GM23248 (cell line): Measurements from ENCODE around the gene XIRP1. TPM values are rescaled to one million over a fixed set of nuclear protein-coding genes. Genes with fewer than 3 reads are reported as not detected.

ENCODE experiments used
- DNase-seq: peaks from one replicate; pipeline ENCODE4 v3.0.0-alpha.2; 2015
- H2AFZ ChIP-seq: fragments of 200-600 bp; sonication (generic); 2 replicates; pipeline ENCODE4 v1.6.1; 2016; ENCODE audit warnings: antibody characterized with exemption
- H3F3A ChIP-seq: fragments of 200-600 bp; sonication (generic); 2 replicates; pipeline ENCODE4 v1.6.1; 2016; ENCODE audit warnings: mild to moderate bottlenecking, antibody characterized with exemption, mixed run types; ENCODE audit not compliant: insufficient read depth
- H3K27ac ChIP-seq: fragments of 200-600 bp; sonication (generic); 2 replicates; pipeline ENCODE4 v1.5.1; 2016; ENCODE audit warnings: mild to moderate bottlenecking
- H3K27me3 ChIP-seq: fragments of 200-600 bp; sonication (generic); replicated peaks from 2 replicates; pipeline ENCODE4 v1.6.1; 2016; ENCODE audit warnings: mild to moderate bottlenecking; ENCODE audit not compliant: insufficient read depth
- H3K36me3 ChIP-seq: fragments of 200-600 bp; sonication (generic); 2 replicates; pipeline ENCODE4 v1.6.1; 2016; ENCODE audit warnings: low read depth, mild to moderate bottlenecking
- H3K4me1 ChIP-seq: fragments of 200-600 bp; sonication (generic); 2 replicates; pipeline ENCODE4 v1.6.1; 2016; ENCODE audit warnings: mild to moderate bottlenecking; ENCODE audit not compliant: insufficient read depth
- H3K4me2 ChIP-seq: fragments of 200-600 bp; sonication (generic); one replicate; pipeline ENCODE4 v1.6.1; 2016; ENCODE audit warnings: mild to moderate bottlenecking; ENCODE audit not compliant: unreplicated experiment
- H3K4me3 ChIP-seq: fragments of 200-600 bp; sonication (generic); 2 replicates; pipeline ENCODE4 v1.5.1; 2016; ENCODE audit warnings: mild to moderate bottlenecking
- H3K79me2 ChIP-seq: fragments of 200-600 bp; sonication (generic); 2 replicates; pipeline ENCODE4 v1.6.1; 2016; ENCODE audit warnings: mild to moderate bottlenecking; ENCODE audit not compliant: insufficient read depth
- H3K9ac ChIP-seq: fragments of 200-600 bp; sonication (generic); 2 replicates; pipeline ENCODE4 v1.6.1; 2016; ENCODE audit warnings: mild to moderate bottlenecking
- H3K9me2 ChIP-seq: fragments of 200-600 bp; sonication (generic); 2 replicates; pipeline ENCODE4 v1.6.1; 2016; ENCODE audit warnings: mixed run types, mild to moderate bottlenecking, moderate library complexity; ENCODE audit not compliant: insufficient read depth
- H3K9me3 ChIP-seq: fragments of 200-600 bp; sonication (generic); one replicate; pipeline ENCODE4 v1.6.1; 2017; ENCODE audit warnings: low read depth
- H4K20me1 ChIP-seq: fragments of 200-600 bp; sonication (generic); 2 replicates; pipeline ENCODE4 v1.6.0; 2016; ENCODE audit not compliant: insufficient read depth
- EZH2 ChIP-seq: fragments of 200-600 bp; sonication (generic); IDR thresholded peaks from 2 replicates; pipeline ENCODE4 v1.6.1; 2018; ENCODE audit warnings: antibody characterized with exemption, mild to moderate bottlenecking; ENCODE audit not compliant: insufficient read depth, poor library complexity, severe bottlenecking
- EZH2phosphoT487 ChIP-seq: fragments of 200-600 bp; sonication (generic); IDR thresholded peaks from 2 replicates; pipeline ENCODE4 v1.6.1; 2018; ENCODE audit warnings: antibody characterized with exemption, moderate library complexity, mild to moderate bottlenecking, low read depth; ENCODE audit not compliant: insufficient read depth
- WGBS, 2 experiments: methylation state at CpG; one replicate each; pipeline ENCODE4 v1.1.6; 2015 to 2017; ENCODE audit warnings: low lambda C conversion rate in 2 of 2, low coverage in 1 of 2; ENCODE audit errors: missing lambda C conversion rate in 2 of 2; 5-methylcytosine and 5-hydroxymethylcytosine counted together
- in situ Hi-C: fragments of 300-500 bp; cut with MboI; formaldehyde crosslinking; loops from 2 replicates; pipeline ENCODE4 v1.15.0; 2020
- polyA plus RNA-seq: library from polyadenylated mRNA; unstranded; fragments of >200 nt; fragmentation: Nextera tagmentation; extraction: Ambion mirVana; gene quantifications from 2 replicates; pipeline ENCODE4 v1.2.1, GENCODE V29; 2016
- total RNA-seq: library from RNA; depleted of rRNA; stranded (reverse); fragments of >200 nt; shearing (Covaris generic); gene quantifications from 2 replicates; pipeline ENCODE4 v1.2.3, GENCODE V29; 2014

XIRP1 gene
- total and polyA plus RNA-seq, 2 experiments from 2014 or later = not detected

DNA sequence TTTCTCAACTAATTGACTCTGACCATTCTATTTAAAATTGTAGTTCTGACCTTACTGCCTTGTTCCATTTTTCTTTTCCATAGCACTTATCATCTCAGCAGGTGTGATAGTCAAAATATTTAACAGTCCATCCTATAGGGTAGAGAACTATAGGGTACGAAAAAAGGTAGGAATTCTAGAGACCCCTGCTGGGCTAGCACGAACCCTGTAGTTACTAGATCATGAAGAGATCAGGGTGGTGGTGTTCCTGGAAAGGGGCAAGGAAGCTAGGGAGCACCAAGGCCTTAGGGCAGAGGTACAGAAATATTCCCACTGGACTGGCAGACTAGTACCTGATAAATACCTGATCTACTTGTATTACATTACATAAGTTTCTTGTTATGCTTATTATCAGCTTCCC is 31.9 kb upstream of the XIRP1 start:
- no peaks in the 10 kb centered on the region for H3K36me3 ChIP-seq
- no peak overlapping the region for H3K4me2 ChIP-seq
- H3K79me2 ChIP-seq = no peaks in the 10 kb centered on the region
- H3K4me3 ChIP-seq = no peak overlapping the region
- in situ Hi-C loops = no loop called here
- H3K9ac ChIP-seq = no peak overlapping the region
- H3K27ac ChIP-seq = no peak overlapping the region
- no peak for TF ChIP-seq EZH2
- no peak for TF ChIP-seq EZH2phosphoT487
- H3K9me3 ChIP-seq = no peaks in the 10 kb centered on the region
- H3K9me2 ChIP-seq = no peaks in the 10 kb centered on the region
- H3F3A ChIP-seq = no peaks in the 10 kb centered on the region
- peaks cover 31% of the 10 kb centered on the region for H3K27me3 ChIP-seq
- WGBS, 2 experiments = 19 to 20% methylated on average over 2 of the region's 2 CpGs
- no peak overlapping the region for H2AFZ ChIP-seq
- no peak for DNase-seq
- H3K4me1 ChIP-seq = no peaks in the 10 kb centered on the region
- H4K20me1 ChIP-seq = no peaks in the 10 kb centered on the region

DNA sequence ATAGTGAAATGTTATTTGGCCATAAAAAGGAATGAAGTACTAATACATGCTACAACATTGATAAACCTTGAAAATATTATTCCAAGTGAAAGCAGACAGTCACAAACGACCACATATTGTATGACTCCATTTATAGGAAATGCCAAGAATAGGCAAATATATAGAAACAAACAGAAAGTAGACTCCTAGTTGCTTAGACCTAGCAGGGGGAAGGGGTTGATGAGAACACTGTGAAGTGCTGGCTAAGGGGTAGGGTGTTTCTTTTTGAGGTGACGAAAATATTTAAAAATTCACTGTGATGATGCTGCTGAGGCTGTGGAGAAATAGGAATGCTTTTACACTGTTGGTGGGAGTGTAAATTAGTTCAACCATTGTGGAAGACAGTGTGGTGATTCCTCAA is 30.5 kb upstream of the XIRP1 start:
- Histone ChIP-seq H3K9me3 (no peaks in the 10 kb centered on the region), H3K9ac (no peak overlapping the region), H3K27ac (no peak overlapping the region), H3K36me3 (no peaks in the 10 kb centered on the region), H4K20me1 (no peaks in the 10 kb centered on the region), H3K27me3 (peaks cover 34% of the 10 kb centered on the region), H2AFZ (no peak overlapping the region), H3K4me3 (no peak overlapping the region), H3K4me2 (no peak overlapping the region), H3K79me2 (no peaks in the 10 kb centered on the region), H3K9me2 (no peaks in the 10 kb centered on the region), H3F3A (no peaks in the 10 kb centered on the region), H3K4me1 (no peaks in the 10 kb centered on the region)
- DNase-seq = no peak
- 64 to 66% methylated on average over 2 of the region's 2 CpGs for WGBS, 2 experiments
- TF ChIP-seq EZH2phosphoT487 = no peak
- no peak for TF ChIP-seq EZH2
- in situ Hi-C loops = no loop called here

DNA sequence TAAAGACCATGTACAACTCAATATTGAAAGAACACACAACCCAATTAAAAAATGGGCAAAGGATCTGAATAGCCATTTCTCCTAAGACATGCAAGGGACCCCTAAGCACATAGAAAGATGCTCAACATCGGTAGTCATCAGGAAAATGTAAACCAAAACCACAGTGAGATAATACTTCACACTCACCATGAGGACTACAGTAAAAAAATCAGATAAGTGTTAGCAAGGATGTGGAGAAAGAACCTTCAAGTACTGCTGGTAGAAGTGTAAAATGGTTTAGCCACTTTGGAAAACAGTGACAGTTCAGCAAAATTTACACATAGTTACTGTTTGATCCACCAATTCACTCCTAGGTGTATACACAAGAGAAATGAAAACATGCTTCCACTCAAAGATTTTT is 30.1 kb upstream of the XIRP1 start:
- H3K4me2 ChIP-seq = no peak overlapping the region
- H3K27ac ChIP-seq = no peak overlapping the region
- H3F3A ChIP-seq = no peaks in the 10 kb centered on the region
- H3K9me3 ChIP-seq = no peaks in the 10 kb centered on the region
- no peak for DNase-seq
- peaks cover 34% of the 10 kb centered on the region for H3K27me3 ChIP-seq
- no peaks in the 10 kb centered on the region for H4K20me1 ChIP-seq
- H3K36me3 ChIP-seq = no peaks in the 10 kb centered on the region
- H3K4me1 ChIP-seq = no peaks in the 10 kb centered on the region
- H3K4me3 ChIP-seq = no peak overlapping the region
- H2AFZ ChIP-seq = no peak overlapping the region
- H3K9me2 ChIP-seq = no peaks in the 10 kb centered on the region
- in situ Hi-C loops = no loop called here
- TF ChIP-seq EZH2phosphoT487 (no peak), EZH2 (no peak)
- 25 to 47% methylated on average over 1 of the region's 1 CpG for WGBS, 2 experiments
- no peaks in the 10 kb centered on the region for H3K79me2 ChIP-seq
- no peak overlapping the region for H3K9ac ChIP-seq

DNA sequence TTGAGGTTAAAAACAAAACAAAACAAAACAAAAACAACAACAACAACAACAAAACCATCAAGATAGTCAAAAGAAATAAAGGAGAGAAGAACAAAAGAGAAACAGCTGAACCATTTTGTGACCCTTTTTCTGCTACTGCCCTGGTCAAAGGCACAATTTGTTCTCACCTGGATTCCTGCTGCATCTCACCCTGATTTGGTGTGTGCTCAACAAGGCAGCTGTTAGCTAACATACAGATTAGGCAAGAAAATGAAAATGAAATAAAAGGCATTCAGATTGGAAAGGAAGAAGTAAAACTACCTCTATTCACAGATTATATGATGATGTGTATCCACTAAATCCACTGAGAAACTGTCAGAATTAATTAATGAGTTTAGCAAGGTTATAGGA is 28.7 kb upstream of the XIRP1 start:
- Histone ChIP-seq H3K4me1 (no peaks in the 10 kb centered on the region), H3K27ac (no peak overlapping the region), H3F3A (no peaks in the 10 kb centered on the region), H3K36me3 (no peaks in the 10 kb centered on the region), H3K4me2 (no peak overlapping the region), H3K27me3 (peaks cover 34% of the 10 kb centered on the region), H3K4me3 (no peak overlapping the region), H3K9me3 (no peaks in the 10 kb centered on the region), H2AFZ (no peak overlapping the region), H3K9me2 (no peaks in the 10 kb centered on the region), H4K20me1 (no peaks in the 10 kb centered on the region), H3K9ac (no peak overlapping the region), H3K79me2 (no peaks in the 10 kb centered on the region)
- DNase-seq = no peak
- TF ChIP-seq EZH2 = no peak
- TF ChIP-seq EZH2phosphoT487 = no peak
- in situ Hi-C loops = no loop called here

DNA sequence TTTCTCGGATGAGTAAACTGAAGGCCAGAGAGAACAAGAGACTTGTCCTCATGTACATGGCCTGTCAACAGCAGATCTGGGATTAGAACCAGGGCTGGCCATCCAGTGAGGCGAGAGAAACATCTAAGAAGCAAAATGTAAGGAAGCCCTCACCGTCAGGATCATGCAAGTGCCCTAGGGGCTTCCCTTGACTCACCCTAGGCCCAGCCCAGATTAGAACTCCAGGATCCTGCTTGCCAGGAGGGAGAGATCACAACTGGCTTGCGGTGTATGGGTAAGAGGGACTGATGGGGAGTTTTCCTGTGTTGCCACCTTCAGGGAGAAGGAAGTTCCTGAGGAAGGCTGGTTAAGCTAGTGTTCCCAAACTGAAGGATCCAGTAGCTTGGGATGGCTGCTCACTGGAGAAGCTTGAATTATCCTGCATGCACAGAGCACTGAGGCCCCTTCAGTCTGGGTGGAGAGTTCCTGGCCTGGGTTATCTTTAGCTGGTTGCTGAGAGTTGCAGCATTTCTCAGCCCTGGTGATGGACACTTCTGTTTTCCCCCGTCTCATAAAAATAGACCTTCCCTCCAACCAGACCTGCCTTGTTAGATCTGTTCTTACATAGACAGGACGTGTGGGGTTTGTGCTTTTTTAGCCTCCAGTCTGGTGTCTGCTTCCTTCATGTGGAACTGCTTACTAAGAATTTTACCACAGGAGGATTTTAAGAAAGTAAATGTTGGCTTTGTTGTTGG is 28.2 kb upstream of the XIRP1 start:
- Histone ChIP-seq H3K79me2 (no peaks in the 10 kb centered on the region), H3K27me3 (peaks cover 30% of the 10 kb centered on the region), H3K4me2 (no peak overlapping the region), H3K4me3 (no peak overlapping the region), H3K4me1 (no peaks in the 10 kb centered on the region), H3K9ac (no peak overlapping the region), H3K9me3 (no peaks in the 10 kb centered on the region), H2AFZ (no peak overlapping the region), H3K27ac (no peak overlapping the region), H3K36me3 (no peaks in the 10 kb centered on the region), H4K20me1 (no peaks in the 10 kb centered on the region), H3F3A (no peaks in the 10 kb centered on the region), H3K9me2 (no peaks in the 10 kb centered on the region)
- in situ Hi-C loops = no loop called here
- TF ChIP-seq EZH2phosphoT487 (no peak), EZH2 (no peak)
- no peak for DNase-seq
- 34 to 36% methylated on average over 6 of the region's 6 CpGs for WGBS, 2 experiments
